ENCODE measurements around the gene POLR1A.

DNA sequence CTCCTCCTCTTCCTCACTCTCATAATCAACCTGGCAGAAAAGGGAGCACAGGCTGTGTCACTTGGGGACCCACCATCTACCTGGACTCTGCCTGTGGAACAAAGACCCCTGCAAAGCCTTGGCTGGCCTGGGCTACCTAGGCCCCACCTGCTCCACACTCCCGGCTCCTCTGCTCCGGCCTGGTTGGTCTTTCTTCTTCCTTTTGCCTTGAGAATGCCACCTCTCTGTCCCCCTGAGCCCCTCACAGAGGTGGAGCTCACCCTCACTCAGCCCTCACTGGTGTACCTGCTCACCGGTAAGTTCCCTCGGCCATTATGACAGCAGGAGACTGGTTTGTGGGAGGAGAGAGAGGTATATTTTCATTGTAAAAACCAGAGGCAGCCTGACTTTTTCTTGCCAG lies 74.1 kb downstream of the POLR1A start:
- TF ChIP-seq, protein P1, sequence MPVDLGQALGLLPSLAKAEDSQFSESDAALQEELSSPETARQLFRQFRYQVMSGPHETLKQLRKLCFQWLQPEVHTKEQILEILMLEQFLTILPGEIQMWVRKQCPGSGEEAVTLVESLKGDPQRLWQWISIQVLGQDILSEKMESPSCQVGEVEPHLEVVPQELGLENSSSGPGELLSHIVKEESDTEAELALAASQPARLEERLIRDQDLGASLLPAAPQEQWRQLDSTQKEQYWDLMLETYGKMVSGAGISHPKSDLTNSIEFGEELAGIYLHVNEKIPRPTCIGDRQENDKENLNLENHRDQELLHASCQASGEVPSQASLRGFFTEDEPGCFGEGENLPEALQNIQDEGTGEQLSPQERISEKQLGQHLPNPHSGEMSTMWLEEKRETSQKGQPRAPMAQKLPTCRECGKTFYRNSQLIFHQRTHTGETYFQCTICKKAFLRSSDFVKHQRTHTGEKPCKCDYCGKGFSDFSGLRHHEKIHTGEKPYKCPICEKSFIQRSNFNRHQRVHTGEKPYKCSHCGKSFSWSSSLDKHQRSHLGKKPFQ (tag by site-specific recombination; IDR thresholded peaks at IDR 0.05), result no peak
- no peak for TF ChIP-seq ATF2 (tag by site-specific recombination; IDR thresholded peaks at IDR 0.05; ENCODE audit: low read depth)
- TF ChIP-seq CTCF (tag by site-specific recombination; IDR thresholded peaks at IDR 0.05), result no peak
- TF ChIP-seq REPIN1 (tag by site-specific recombination; IDR thresholded peaks at IDR 0.05; ENCODE audit: low read depth), result no peak
- TF ChIP-seq, protein P2, sequence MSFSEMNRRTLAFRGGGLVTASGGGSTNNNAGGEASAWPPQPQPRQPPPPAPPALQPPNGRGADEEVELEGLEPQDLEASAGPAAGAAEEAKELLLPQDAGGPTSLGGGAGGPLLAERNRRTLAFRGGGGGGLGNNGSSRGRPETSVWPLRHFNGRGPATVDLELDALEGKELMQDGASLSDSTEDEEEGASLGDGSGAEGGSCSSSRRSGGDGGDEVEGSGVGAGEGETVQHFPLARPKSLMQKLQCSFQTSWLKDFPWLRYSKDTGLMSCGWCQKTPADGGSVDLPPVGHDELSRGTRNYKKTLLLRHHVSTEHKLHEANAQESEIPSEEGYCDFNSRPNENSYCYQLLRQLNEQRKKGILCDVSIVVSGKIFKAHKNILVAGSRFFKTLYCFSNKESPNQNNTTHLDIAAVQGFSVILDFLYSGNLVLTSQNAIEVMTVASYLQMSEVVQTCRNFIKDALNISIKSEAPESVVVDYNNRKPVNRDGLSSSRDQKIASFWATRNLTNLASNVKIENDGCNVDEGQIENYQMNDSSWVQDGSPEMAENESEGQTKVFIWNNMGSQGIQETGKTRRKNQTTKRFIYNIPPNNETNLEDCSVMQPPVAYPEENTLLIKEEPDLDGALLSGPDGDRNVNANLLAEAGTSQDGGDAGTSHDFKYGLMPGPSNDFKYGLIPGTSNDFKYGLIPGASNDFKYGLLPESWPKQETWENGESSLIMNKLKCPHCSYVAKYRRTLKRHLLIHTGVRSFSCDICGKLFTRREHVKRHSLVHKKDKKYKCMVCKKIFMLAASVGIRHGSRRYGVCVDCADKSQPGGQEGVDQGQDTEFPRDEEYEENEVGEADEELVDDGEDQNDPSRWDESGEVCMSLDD (tag by site-specific recombination; IDR thresholded peaks at IDR 0.05), result no peak
- no peak for TF ChIP-seq ZNF600 (tag by site-specific recombination; IDR thresholded peaks at IDR 0.05)
- no peak for TF ChIP-seq REST (tag by site-specific recombination; IDR thresholded peaks at IDR 0.05)
